ENCODE measurements around the gene UBE2QL1. TPM values are rescaled to one million over a fixed set of nuclear protein-coding genes. Genes with fewer than 3 reads are reported as not detected.

Gene UBE2QL1
- total RNA-seq, 2 experiments from 2014 or later = 0.10 TPM

GRCh38 chr5:6417657-6418056 lies 31.0 kb upstream of the UBE2QL1 start:
- no peak for DNase-seq
- H3K27ac Mint-ChIP-seq = no peak overlapping the region
- H3K36me3 Mint-ChIP-seq (ENCODE audit: low read depth) = no peaks in the 10 kb centered on the region
- ChIA-PET CTCF (no interaction called here), POLR2A (no interaction called here)
- H3K27me3 Mint-ChIP-seq = peaks cover 3% of the 10 kb centered on the region
- no peak overlapping the region for H3K4me3 Mint-ChIP-seq
- no peaks in the 10 kb centered on the region for H3K4me1 Mint-ChIP-seq
- no peaks in the 10 kb centered on the region for H3K9me3 Mint-ChIP-seq

DNA sequence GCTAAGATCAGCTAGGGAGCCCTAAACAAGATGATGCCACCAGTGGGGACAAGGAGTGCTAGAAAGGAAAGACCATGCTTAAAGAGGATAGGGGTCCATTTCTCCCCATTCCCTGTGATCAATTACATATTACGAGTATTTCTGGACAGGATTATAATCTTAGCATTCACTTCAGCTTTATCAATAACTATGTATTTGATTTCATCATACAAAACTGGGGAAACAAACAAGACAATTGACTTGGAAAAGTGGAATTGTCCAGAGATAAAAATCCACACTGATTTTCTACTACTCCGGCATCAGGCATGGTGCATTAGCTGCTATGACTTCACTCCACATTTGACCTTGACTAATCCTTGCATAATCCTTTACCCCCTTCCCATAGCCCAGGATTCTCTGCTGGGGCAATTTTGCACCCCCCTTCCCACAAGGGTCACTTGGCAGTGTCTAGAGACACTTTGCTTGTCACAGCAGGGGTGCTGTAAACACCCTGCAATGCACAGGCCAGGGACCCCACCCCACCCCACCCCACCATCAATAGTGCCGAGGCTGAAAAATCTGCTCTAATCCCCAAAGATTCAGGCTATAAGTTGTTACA lies 29.9 kb upstream of the UBE2QL1 start:
- no peaks in the 10 kb centered on the region for H3K4me1 Mint-ChIP-seq
- H3K4me3 Mint-ChIP-seq = no peak overlapping the region
- DNase-seq = no peak
- H3K27me3 Mint-ChIP-seq = peaks cover 3% of the 10 kb centered on the region
- H3K27ac Mint-ChIP-seq = no peak overlapping the region
- POLR2A ChIA-PET = no interaction called here
- no peaks in the 10 kb centered on the region for H3K9me3 Mint-ChIP-seq
- no peaks in the 10 kb centered on the region for H3K36me3 Mint-ChIP-seq (ENCODE audit: low read depth)
- CTCF ChIA-PET = no interaction called here

DNA sequence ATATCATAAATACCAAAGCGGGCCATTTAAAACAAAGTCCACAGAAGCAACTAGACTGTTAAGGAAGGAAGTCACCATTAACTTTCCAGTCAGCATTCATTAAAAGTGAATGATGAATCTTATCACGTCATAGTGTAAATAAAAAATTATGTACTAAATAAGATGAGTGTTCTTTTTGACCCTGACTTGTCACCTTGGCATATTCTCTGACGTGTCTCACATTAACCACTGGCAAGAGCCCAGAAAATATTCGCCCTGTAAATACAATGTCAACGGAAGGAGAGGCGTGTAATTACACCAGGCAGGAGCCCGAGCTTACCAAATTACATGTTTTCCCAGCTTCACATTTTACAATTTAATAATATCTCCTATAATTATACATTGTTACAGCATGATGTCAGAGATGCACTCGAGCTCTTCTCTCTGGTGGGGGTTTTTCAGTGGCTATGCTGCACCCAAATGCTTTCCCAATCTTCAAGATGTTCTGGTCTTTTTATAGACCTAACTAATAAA lies 29.3 kb upstream of the UBE2QL1 start:
- H3K9me3 Mint-ChIP-seq = no peaks in the 10 kb centered on the region
- peaks cover 3% of the 10 kb centered on the region for H3K27me3 Mint-ChIP-seq
- H3K4me1 Mint-ChIP-seq = no peaks in the 10 kb centered on the region

GRCh38 chr5:6423327-6424109 lies 25.1 kb upstream of the UBE2QL1 start:
- Mint-ChIP-seq H3K27me3 (peaks cover 3% of the 10 kb centered on the region), H3K27ac (no peak overlapping the region), H3K9me3 (no peaks in the 10 kb centered on the region), H3K4me3 (no peak overlapping the region), H3K4me1 (no peaks in the 10 kb centered on the region), H3K36me3 (ENCODE audit: low read depth) (no peaks in the 10 kb centered on the region)
- DNase-seq = no peak
- ChIA-PET CTCF (no interaction called here), POLR2A (no interaction called here)

More for the DNA sequence above, 29.3 kb upstream of the UBE2QL1 start:
- DNase-seq = no peak
- Mint-ChIP-seq H3K4me3 (no peak overlapping the region), H3K36me3 (ENCODE audit: low read depth) (no peaks in the 10 kb centered on the region), H3K27ac (no peak overlapping the region)
- POLR2A ChIA-PET = no interaction called here
- CTCF ChIA-PET = no interaction called here

DNA sequence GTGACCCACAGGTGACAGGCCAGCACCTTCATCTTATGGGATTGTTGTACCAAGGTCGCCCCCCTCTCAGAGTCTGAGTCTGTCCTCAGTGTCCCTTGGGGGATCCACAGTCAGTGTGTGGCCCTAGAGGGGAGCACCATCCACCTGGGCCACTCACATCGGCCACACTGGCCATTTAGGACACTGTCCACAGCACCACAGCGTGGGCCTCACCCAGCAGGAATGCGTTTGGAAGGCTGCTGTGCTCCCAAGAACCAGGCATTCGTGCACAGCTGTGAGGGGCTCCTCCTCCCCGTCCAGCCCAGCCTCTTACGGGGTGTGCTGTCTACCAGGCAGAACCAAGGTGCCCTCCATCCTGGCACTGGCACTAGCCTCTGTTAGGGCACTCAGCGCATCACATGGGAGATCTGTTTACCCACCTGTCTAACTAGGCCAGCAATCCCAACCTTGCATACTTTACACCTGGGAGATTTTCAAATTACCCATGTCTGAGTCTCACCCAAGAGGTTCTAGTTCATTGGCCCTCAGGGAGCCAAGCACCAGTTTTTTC lies 24.5 kb upstream of the UBE2QL1 start:
- CTCF ChIA-PET = no interaction called here

DNA sequence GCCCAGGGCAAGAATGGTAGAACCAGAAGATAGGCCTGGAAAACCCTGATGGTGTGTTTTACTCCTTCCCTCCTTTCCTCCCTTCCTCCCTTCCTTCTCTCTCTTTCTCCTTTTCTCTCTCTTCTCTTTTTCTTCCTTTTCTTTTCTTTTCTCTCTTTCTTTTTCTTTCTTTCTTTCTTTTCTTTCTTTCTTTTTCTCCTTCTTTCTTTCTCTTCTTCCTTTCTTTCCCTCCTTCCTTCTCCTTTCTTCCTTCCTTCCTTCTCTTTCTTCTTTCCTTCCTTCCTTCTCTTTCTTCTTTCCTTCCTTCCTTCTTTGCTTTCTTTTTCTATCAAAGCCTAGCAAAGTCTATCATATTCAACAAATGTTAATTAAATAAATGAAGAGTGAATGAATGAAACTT lies 24.0 kb upstream of the UBE2QL1 start:
- no peaks in the 10 kb centered on the region for H3K9me3 Mint-ChIP-seq
- H3K4me1 Mint-ChIP-seq = no peaks in the 10 kb centered on the region
- ChIA-PET CTCF (no interaction called here), POLR2A (no interaction called here)
- H3K4me3 Mint-ChIP-seq = no peak overlapping the region
- no peaks in the 10 kb centered on the region for H3K36me3 Mint-ChIP-seq (ENCODE audit: low read depth)
- H3K27ac Mint-ChIP-seq = no peak overlapping the region
- DNase-seq = no peak
- H3K27me3 Mint-ChIP-seq = peaks cover 5% of the 10 kb centered on the region

More for the DNA sequence above, 24.5 kb upstream of the UBE2QL1 start:
- no peak overlapping the region for H3K27ac Mint-ChIP-seq
- no peak overlapping the region for H3K4me3 Mint-ChIP-seq
- no peaks in the 10 kb centered on the region for H3K4me1 Mint-ChIP-seq
- DNase-seq = no peak
- peaks cover 5% of the 10 kb centered on the region for H3K27me3 Mint-ChIP-seq
- H3K36me3 Mint-ChIP-seq (ENCODE audit: low read depth) = no peaks in the 10 kb centered on the region
- POLR2A ChIA-PET = no interaction called here
- H3K9me3 Mint-ChIP-seq = no peaks in the 10 kb centered on the region

DNA sequence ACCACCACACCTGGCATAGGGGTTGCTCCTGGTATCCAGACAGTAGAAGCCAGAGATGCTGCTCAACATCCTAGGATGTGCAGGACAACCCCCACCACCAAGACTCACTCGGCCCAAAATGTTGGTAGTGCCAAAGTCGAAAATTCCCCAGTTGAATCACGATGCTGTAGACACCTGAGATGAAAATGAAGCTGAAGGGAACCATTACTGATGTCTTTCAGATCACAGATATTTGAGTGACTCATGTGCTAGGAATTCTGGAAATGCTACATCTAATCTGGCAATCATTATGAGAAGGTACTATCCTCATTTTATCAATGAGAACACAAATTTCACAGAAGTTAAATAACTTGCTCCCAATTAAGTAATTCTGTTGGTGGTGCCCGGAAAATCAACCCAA lies 21.0 kb upstream of the UBE2QL1 start:
- ChIA-PET CTCF (no interaction called here), POLR2A (no interaction called here)
- no peaks in the 10 kb centered on the region for H3K4me1 Mint-ChIP-seq
- H3K27ac Mint-ChIP-seq = no peak overlapping the region
- DNase-seq = no peak
- peaks cover 8% of the 10 kb centered on the region for H3K27me3 Mint-ChIP-seq
- no peaks in the 10 kb centered on the region for H3K36me3 Mint-ChIP-seq (ENCODE audit: low read depth)
- no peak overlapping the region for H3K4me3 Mint-ChIP-seq
- no peaks in the 10 kb centered on the region for H3K9me3 Mint-ChIP-seq

DNA sequence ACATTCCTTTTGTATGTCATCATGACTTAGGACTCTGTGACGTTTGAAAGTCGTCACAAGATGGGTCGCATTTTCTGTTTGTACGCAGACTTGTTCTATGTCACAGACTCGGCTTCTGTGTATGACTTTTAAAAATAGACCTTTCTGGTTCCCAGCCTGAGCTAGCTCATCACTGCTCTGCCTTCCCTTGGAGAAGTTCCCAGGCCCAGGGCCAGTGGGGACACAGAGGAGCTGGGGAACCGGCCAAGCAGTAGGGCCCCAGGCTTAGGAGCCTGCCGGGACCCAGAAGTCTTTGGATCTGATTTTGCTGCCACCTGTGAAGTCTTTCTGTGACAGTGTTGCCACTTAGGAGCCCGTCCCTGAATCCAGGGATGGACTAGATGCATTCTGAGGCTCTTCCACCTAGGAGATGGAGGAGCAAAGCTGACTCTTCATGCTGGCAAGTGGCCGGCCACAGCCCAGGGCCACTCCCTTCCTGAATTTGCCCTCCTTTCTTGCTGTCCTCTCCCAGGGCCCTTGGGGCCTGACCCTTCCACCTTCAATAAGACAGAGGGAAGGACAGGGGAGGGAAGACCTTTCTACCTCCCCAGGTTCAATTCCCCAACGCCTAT lies 18.1 kb upstream of the UBE2QL1 start:
- Mint-ChIP-seq H3K9me3 (no peaks in the 10 kb centered on the region), H3K4me1 (no peaks in the 10 kb centered on the region), H3K27ac (no peak overlapping the region), H3K4me3 (no peak overlapping the region), H3K36me3 (ENCODE audit: low read depth) (no peaks in the 10 kb centered on the region), H3K27me3 (peaks cover 8% of the 10 kb centered on the region)
- CTCF ChIA-PET = no interaction called here
- DNase-seq = no peak
- POLR2A ChIA-PET = no interaction called here

GRCh38 chr5:6431214-6432195 lies 17.2 kb upstream of the UBE2QL1 start:
- Mint-ChIP-seq H3K4me1 (no peaks in the 10 kb centered on the region), H3K4me3 (no peak overlapping the region), H3K27me3 (peaks cover 8% of the 10 kb centered on the region), H3K27ac (no peak overlapping the region), H3K9me3 (no peaks in the 10 kb centered on the region), H3K36me3 (ENCODE audit: low read depth) (no peaks in the 10 kb centered on the region)
- ChIA-PET POLR2A (no interaction called here), CTCF (no interaction called here)
- no peak for DNase-seq

DNA sequence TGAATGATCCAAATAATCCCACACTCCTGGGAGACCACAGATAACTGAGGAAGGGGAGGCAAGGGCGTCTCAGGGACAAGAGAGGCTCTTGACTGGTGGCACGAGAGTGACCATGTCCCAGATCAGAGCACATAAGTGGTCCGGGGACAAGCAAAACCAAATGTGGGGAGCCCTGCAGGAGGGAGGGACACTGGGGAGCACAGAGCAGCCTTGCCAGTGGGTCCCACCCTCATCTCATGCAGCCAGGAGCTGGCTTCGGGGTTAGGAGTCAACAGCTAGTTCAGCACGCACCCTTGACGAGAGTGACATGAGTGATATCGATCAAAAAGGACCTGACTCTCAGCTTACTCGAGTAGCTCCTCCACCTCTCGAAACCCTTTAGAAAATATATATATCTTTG lies 16.5 kb upstream of the UBE2QL1 start:
- no peaks in the 10 kb centered on the region for H3K36me3 Mint-ChIP-seq (ENCODE audit: low read depth)

DNA sequence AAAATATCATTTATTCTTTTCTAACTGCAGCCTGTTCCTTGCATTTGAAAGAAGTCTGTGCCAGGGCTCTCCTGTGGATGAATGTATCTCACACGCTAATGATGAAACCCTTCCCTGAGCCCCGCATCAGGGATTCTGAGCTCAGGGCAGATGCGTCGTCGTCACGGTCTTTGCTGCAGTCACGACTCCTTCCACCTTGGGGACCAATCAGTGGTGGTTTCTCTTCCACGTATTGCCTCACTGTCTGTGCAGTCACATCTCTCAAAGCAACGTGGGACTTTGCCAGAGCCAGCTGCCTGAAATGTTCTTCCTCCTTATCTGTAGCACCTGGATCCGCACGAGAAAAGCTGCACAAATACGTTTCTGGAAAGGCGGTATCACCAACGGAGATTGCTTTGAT lies 13.9 kb upstream of the UBE2QL1 start:
- ChIA-PET POLR2A (no interaction called here), CTCF (no interaction called here)
- H3K36me3 Mint-ChIP-seq (ENCODE audit: low read depth) = no peaks in the 10 kb centered on the region
- DNase-seq = no peak
- no peak overlapping the region for H3K27ac Mint-ChIP-seq
- H3K9me3 Mint-ChIP-seq = no peaks in the 10 kb centered on the region
- H3K27me3 Mint-ChIP-seq = peaks cover 11% of the 10 kb centered on the region
- no peaks in the 10 kb centered on the region for H3K4me1 Mint-ChIP-seq
- H3K4me3 Mint-ChIP-seq = no peak overlapping the region

More for the DNA sequence above, 16.5 kb upstream of the UBE2QL1 start:
- no peak overlapping the region for H3K4me3 Mint-ChIP-seq
- POLR2A ChIA-PET = no interaction called here
- no peak overlapping the region for H3K27ac Mint-ChIP-seq
- no peak for DNase-seq
- CTCF ChIA-PET = no interaction called here
- H3K27me3 Mint-ChIP-seq = peaks cover 8% of the 10 kb centered on the region
- H3K4me1 Mint-ChIP-seq = no peaks in the 10 kb centered on the region
- H3K9me3 Mint-ChIP-seq = no peaks in the 10 kb centered on the region

DNA sequence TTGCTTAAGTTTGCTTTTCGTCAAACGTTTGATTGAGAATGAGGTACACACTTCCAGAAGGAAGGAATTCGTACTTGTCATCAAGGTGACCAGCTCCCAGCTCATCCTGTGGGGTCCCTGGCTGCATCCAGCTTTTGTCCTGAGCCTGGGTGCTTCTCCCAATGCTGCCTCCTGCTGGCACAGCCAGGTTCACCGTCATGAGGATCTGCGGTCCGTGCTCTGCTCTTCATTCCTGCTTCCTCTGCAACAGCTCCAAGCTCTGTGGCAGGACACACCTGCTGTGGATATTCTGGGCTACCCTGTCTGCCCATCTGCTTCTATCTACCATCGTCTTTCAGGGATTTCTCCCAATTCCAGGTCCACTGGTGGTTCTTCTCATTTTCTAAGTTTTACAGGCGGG lies 13.3 kb upstream of the UBE2QL1 start:
- peaks cover 11% of the 10 kb centered on the region for H3K27me3 Mint-ChIP-seq
- ChIA-PET POLR2A (no interaction called here), CTCF (no interaction called here)
- no peak overlapping the region for H3K27ac Mint-ChIP-seq
- no peaks in the 10 kb centered on the region for H3K9me3 Mint-ChIP-seq
- H3K4me1 Mint-ChIP-seq = no peaks in the 10 kb centered on the region
- H3K36me3 Mint-ChIP-seq (ENCODE audit: low read depth) = no peaks in the 10 kb centered on the region
- no peak overlapping the region for H3K4me3 Mint-ChIP-seq
- no peak for DNase-seq
